ENCODE measurements around the gene ZNF804A. TPM values are rescaled to one million over a fixed set of nuclear protein-coding genes. Genes with fewer than 3 reads are reported as not detected.

ZNF804A gene
- total and polyA plus RNA-seq, 9 donors: 0.07 to 0.28 (median 0.18) TPM; not detected in 3

DNA sequence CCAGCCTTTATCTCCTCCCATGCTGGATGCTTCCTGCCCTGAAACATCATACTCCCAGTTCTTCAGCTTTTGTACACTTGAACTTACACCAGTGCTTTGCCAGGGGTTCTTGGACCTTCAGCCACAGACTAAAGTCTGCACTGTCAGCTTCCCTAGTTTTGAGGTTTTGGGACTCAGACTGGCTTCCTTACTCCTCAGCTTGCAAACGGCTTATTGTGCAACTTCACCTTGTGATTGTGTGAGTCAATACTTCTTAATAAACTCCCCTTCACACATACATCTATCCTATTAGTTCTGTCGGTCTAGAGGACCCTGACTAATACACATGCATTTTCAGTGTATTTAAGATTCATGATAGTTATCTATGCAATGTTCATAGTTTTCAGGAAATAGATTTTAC lies 35.8 kb upstream of the ZNF804A start:
- no peak overlapping the region for H3K4me3 ChIP-seq
- H3K9me3 ChIP-seq: no peaks in the 10 kb centered on the region
- H3K27ac ChIP-seq: no peak overlapping the region
- no peak for DNase-seq
- intact Hi-C loops (cut with DNase I): no loop called here
- WGBS, 3 donors: 46 to 72% (median 60%) methylated on average over 2 of the region's 2 CpGs
- H3K27me3 ChIP-seq: no peaks in the 10 kb centered on the region
- H3K36me3 ChIP-seq: no peaks in the 10 kb centered on the region
- H3K4me1 ChIP-seq (ENCODE audit: insufficient read depth): no peaks in the 10 kb centered on the region
- no peak for TF ChIP-seq POLR2A (IDR thresholded peaks at IDR 0.05)
- TF ChIP-seq CTCF (IDR thresholded peaks at IDR 0.05): no peak
- TF ChIP-seq EP300 (IDR thresholded peaks at IDR 0.05): no peak

DNA sequence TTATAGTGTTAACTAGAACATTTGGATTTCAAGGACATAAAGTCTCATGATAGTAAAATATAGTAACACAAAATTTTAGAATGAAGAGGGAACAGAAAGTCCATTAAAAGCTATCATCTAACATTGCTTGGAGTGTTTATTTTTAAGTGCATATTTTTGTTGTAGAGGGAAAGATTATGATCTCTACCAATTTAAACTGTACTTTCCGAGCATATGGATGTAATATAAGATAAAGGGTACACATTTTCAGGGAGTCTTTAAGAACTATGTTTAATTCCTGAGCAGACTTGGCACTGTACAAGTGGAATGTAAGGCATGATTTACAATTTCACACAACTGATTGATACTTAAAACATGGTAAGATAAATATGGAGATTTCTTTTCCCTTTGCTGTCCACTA lies 34.2 kb upstream of the ZNF804A start:
- Histone ChIP-seq H3K9me3 (no peaks in the 10 kb centered on the region), H3K27me3 (no peaks in the 10 kb centered on the region), H3K36me3 (no peaks in the 10 kb centered on the region), H3K4me1 (ENCODE audit: insufficient read depth) (no peaks in the 10 kb centered on the region), H3K4me3 (no peak overlapping the region), H3K27ac (no peak overlapping the region)
- no peak for DNase-seq
- intact Hi-C loops (cut with DNase I): no loop called here
- WGBS, 3 donors: 9 to 31% (median 10%) methylated on average over 1 of the region's 1 CpG
- TF ChIP-seq EP300 (IDR thresholded peaks at IDR 0.05): no peak
- TF ChIP-seq POLR2A (IDR thresholded peaks at IDR 0.05): no peak
- no peak for TF ChIP-seq CTCF (IDR thresholded peaks at IDR 0.05)

DNA sequence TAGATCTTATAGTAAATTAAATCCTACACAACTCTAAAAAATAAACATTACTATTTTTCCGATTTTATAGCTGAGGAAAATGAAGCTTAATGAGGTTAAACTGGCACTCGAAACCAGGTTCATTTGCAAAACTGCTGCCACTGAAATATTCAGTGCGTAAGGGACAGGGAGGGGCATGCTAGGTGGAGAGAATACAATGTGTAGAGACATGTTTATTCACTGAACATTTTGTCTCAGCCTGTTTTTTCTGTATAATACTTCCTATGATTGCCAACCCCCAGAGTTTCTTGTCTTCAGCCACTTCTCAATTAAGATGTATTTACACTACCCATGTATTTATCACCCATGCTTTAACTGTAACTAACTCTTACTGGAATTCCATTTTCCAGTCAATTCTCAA lies 31.6 kb upstream of the ZNF804A start:
- DNase-seq: no peak
- intact Hi-C loops (cut with DNase I): no loop called here
- Histone ChIP-seq H3K27me3 (no peaks in the 10 kb centered on the region), H3K4me1 (ENCODE audit: insufficient read depth) (no peaks in the 10 kb centered on the region), H3K27ac (no peak overlapping the region), H3K4me3 (no peak overlapping the region), H3K9me3 (no peaks in the 10 kb centered on the region), H3K36me3 (no peaks in the 10 kb centered on the region)
- 90 to 93% (median 91%) methylated on average over 3 of the region's 3 CpGs for WGBS, 3 donors
- TF ChIP-seq CTCF (IDR thresholded peaks at IDR 0.05) (no peak), POLR2A (IDR thresholded peaks at IDR 0.05) (no peak), EP300 (IDR thresholded peaks at IDR 0.05) (no peak)

- Histone ChIP-seq H3K4me1 (ENCODE audit: insufficient read depth) (no peaks in the 10 kb centered on the region), H3K36me3 (no peaks in the 10 kb centered on the region), H3K9me3 (no peaks in the 10 kb centered on the region), H3K27me3 (no peaks in the 10 kb centered on the region), H3K27ac (no peak overlapping the region), H3K4me3 (no peak overlapping the region)
- 94 to 95% (median 94%) methylated on average over 1 of the region's 1 CpG for WGBS, 3 donors
- TF ChIP-seq POLR2A (IDR thresholded peaks at IDR 0.05) (no peak), CTCF (IDR thresholded peaks at IDR 0.05) (no peak), EP300 (IDR thresholded peaks at IDR 0.05) (no peak)
- intact Hi-C loops (cut with DNase I): no loop called here
- no peak for DNase-seq
These were observed 21.3 kb upstream of the ZNF804A start for GRCh38 chr2:184577056-184577455.

DNA sequence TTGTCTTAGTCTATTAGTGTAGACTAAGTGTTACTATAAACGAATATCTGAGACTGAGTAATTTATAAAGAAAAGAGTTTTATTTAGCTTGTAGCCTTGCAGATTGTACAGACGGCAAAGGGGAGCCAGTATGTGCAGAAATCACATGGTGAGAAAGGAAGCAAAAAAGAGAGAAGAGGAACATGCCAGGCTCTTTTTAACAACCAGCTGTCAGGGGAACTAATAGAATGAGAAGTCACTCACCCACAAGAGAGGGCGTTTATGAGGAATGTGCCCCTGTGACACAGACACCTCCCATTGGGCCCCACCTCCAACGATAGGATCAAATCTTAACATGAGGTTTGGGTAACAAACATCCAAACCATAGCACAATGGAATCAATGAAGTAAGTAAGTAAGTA lies 20.6 kb upstream of the ZNF804A start:
- no peaks in the 10 kb centered on the region for H3K9me3 ChIP-seq
- intact Hi-C loops (cut with DNase I): no loop called here
- no peaks in the 10 kb centered on the region for H3K36me3 ChIP-seq
- no peaks in the 10 kb centered on the region for H3K27me3 ChIP-seq
- H3K4me3 ChIP-seq: no peak overlapping the region
- no peak for DNase-seq
- no peak for TF ChIP-seq POLR2A (IDR thresholded peaks at IDR 0.05)
- TF ChIP-seq CTCF (IDR thresholded peaks at IDR 0.05): no peak
- WGBS, 3 donors: 65 to 71% (median 65%) methylated on average over 4 of the region's 4 CpGs
- H3K4me1 ChIP-seq (ENCODE audit: insufficient read depth): no peaks in the 10 kb centered on the region
- no peak overlapping the region for H3K27ac ChIP-seq
